ENCODE measurements around the gene AMD1. TPM values are rescaled to one million over a fixed set of nuclear protein-coding genes. Genes with fewer than 3 reads are reported as not detected.
A peak's percentile ranks its signal among the peaks of the same experiment; 100 is the strongest.

The AMD1 gene
- total and polyA plus RNA-seq, 9 of the 15 experiments (the other 6 are each of a cell fraction or from before 2014, with no cell fraction given): 60.0 to 151 (median 85.6) TPM

DNA sequence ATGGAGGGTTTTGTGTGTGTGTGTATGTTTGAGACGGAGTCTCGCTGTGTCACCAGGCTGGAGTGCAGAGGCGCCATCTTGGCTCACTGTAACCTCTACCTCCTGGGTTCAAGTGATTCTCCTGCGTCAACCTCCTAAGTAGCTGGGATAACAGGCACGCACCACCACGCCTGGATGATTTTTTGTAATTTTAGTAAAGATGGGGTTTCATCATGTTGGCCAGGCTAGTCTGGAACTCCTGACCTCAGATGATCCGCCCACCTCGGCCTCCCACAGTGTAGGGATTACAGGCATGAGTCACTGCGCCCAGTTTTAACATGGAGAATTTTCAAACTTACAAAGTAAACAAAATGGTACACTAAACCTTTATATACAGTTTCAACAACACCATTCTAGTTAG, 22.8 kb downstream of the AMD1 start (continued):
- TF ChIP-seq, protein P1, sequence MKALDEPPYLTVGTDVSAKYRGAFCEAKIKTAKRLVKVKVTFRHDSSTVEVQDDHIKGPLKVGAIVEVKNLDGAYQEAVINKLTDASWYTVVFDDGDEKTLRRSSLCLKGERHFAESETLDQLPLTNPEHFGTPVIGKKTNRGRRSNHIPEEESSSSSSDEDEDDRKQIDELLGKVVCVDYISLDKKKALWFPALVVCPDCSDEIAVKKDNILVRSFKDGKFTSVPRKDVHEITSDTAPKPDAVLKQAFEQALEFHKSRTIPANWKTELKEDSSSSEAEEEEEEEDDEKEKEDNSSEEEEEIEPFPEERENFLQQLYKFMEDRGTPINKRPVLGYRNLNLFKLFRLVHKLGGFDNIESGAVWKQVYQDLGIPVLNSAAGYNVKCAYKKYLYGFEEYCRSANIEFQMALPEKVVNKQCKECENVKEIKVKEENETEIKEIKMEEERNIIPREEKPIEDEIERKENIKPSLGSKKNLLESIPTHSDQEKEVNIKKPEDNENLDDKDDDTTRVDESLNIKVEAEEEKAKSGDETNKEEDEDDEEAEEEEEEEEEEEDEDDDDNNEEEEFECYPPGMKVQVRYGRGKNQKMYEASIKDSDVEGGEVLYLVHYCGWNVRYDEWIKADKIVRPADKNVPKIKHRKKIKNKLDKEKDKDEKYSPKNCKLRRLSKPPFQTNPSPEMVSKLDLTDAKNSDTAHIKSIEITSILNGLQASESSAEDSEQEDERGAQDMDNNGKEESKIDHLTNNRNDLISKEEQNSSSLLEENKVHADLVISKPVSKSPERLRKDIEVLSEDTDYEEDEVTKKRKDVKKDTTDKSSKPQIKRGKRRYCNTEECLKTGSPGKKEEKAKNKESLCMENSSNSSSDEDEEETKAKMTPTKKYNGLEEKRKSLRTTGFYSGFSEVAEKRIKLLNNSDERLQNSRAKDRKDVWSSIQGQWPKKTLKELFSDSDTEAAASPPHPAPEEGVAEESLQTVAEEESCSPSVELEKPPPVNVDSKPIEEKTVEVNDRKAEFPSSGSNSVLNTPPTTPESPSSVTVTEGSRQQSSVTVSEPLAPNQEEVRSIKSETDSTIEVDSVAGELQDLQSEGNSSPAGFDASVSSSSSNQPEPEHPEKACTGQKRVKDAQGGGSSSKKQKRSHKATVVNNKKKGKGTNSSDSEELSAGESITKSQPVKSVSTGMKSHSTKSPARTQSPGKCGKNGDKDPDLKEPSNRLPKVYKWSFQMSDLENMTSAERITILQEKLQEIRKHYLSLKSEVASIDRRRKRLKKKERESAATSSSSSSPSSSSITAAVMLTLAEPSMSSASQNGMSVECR (CRISPR knock-in tag; IDR thresholded peaks at IDR 0.05): no peak
- no peak for TF ChIP-seq CHD4 (IDR thresholded peaks at IDR 0.05; ENCODE audit: insufficient read depth, insufficient replicate concordance, low read depth, low read length, poor library complexity, severe bottlenecking)
- no peak for TF ChIP-seq PPARD (CRISPR knock-in tag; IDR thresholded peaks at IDR 0.05)
- no peak for TF ChIP-seq ZNF444 (CRISPR knock-in tag; IDR thresholded peaks at IDR 0.05)
- TF ChIP-seq, protein P2, sequence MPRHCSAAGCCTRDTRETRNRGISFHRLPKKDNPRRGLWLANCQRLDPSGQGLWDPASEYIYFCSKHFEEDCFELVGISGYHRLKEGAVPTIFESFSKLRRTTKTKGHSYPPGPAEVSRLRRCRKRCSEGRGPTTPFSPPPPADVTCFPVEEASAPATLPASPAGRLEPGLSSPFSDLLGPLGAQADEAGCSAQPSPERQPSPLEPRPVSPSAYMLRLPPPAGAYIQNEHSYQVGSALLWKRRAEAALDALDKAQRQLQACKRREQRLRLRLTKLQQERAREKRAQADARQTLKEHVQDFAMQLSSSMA (CRISPR knock-in tag; IDR thresholded peaks at IDR 0.05): no peak
- TF ChIP-seq, protein P3, sequence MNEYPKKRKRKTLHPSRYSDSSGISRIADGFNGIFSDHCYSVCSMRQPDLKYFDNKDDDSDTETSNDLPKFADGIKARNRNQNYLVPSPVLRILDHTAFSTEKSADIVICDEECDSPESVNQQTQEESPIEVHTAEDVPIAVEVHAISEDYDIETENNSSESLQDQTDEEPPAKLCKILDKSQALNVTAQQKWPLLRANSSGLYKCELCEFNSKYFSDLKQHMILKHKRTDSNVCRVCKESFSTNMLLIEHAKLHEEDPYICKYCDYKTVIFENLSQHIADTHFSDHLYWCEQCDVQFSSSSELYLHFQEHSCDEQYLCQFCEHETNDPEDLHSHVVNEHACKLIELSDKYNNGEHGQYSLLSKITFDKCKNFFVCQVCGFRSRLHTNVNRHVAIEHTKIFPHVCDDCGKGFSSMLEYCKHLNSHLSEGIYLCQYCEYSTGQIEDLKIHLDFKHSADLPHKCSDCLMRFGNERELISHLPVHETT (CRISPR knock-in tag; conservative IDR thresholded peaks at IDR 0.05 in 1 of 2, IDR thresholded peaks at IDR 0.05 in 1 of 2): no peak
- TF ChIP-seq BRD4 (IDR thresholded peaks at IDR 0.05): no peak
- TF ChIP-seq, protein P4, sequence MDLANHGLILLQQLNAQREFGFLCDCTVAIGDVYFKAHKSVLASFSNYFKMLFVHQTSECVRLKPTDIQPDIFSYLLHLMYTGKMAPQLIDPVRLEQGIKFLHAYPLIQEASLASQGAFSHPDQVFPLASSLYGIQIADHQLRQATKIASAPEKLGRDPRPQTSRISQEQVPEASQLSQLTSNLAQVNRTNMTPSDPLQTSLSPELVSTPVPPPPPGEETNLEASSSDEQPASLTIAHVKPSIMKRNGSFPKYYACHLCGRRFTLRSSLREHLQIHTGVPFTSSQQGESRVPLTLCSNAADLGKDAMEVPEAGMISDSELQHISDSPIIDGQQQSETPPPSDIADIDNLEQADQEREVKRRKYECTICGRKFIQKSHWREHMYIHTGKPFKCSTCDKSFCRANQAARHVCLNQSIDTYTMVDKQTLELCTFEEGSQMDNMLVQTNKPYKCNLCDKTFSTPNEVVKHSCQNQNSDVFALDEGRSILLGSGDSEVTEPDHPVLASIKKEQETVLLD (IDR thresholded peaks at IDR 0.05): no peak
- TF ChIP-seq, protein P5, sequence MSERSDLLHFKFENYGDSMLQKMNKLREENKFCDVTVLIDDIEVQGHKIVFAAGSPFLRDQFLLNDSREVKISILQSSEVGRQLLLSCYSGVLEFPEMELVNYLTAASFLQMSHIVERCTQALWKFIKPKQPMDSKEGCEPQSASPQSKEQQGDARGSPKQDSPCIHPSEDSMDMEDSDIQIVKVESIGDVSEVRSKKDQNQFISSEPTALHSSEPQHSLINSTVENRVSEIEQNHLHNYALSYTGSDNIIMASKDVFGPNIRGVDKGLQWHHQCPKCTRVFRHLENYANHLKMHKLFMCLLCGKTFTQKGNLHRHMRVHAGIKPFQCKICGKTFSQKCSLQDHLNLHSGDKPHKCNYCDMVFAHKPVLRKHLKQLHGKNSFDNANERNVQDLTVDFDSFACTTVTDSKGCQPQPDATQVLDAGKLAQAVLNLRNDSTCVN (CRISPR knock-in tag; IDR thresholded peaks at IDR 0.05): no peak
- TF ChIP-seq SUPT5H (IDR thresholded peaks at IDR 0.05): peak; percentile 68; the same call in 1 of the 2 replicates
- TF ChIP-seq POU5F1 (IDR thresholded peaks at IDR 0.05; ENCODE audit: borderline replicate concordance, low read depth, low read length, partially characterized antibody): no peak
- TF ChIP-seq, protein P6, sequence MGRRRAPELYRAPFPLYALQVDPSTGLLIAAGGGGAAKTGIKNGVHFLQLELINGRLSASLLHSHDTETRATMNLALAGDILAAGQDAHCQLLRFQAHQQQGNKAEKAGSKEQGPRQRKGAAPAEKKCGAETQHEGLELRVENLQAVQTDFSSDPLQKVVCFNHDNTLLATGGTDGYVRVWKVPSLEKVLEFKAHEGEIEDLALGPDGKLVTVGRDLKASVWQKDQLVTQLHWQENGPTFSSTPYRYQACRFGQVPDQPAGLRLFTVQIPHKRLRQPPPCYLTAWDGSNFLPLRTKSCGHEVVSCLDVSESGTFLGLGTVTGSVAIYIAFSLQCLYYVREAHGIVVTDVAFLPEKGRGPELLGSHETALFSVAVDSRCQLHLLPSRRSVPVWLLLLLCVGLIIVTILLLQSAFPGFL (CRISPR knock-in tag; IDR thresholded peaks at IDR 0.05): no peak
- no peak for TF ChIP-seq HDAC2 (IDR thresholded peaks at IDR 0.05)
- TF ChIP-seq, protein P7, sequence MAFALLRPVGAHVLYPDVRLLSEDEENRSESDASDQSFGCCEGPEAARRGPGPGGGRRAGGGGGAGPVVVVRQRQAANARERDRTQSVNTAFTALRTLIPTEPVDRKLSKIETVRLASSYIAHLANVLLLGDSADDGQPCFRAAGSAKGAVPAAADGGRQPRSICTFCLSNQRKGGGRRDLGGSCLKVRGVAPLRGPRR (CRISPR knock-in tag; IDR thresholded peaks at IDR 0.05): no peak
- no peak for TF ChIP-seq HMG20A (CRISPR knock-in tag; conservative IDR thresholded peaks at IDR 0.05)
- no peak for TF ChIP-seq PRPF4 (IDR thresholded peaks at IDR 0.05; ENCODE audit: insufficient read depth, low read depth, low read length, poor library complexity, severe bottlenecking)
- no peak for TF ChIP-seq CBX1 (IDR thresholded peaks at IDR 0.05; ENCODE audit: low read depth)
